GM18502 (cell line): ENCODE data around the gene VTI1A.
A peak's percentile ranks its signal among the peaks of the same experiment; 100 is the strongest.
"Not testable (repeated sequence)": the region's sequence is repeated elsewhere in the genome, so short reads cannot be mapped to it uniquely, and the experiment has no call there.

Experiments
- ATAC-seq: cut with Tn5 transposase; IDR thresholded peaks from one replicate; pipeline ENCODE4 v1.9.1; 2021; ENCODE audit warnings: mild to moderate bottlenecking; ENCODE audit not compliant: unreplicated experiment, poor library complexity

VTI1A gene

GRCh38 chr10:112706577-112706976 lies 259.6 kb downstream of the VTI1A start:
- no peak for ATAC-seq

DNA sequence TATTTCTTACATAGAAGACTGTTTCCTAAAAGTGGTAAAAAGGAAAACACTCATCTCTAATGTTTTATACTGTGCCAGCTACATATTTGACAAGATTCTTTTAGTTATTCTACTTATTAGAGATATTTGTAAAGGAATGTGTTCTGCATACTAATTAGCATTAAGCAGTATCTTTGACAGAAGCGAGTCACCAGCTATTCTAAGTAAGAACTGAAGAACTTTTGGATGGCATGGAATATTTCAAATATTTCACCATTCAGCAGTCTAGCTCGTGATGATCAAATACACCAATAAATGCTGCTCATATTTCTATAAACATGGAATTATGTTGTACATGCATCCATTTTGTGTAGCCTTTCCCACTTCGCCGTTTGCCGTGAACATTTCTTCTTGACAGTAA lies 261.4 kb downstream of the VTI1A start:
- no peak for ATAC-seq

GRCh38 chr10:112710528-112710927 lies 263.5 kb downstream of the VTI1A start:
- ATAC-seq, result no peak

DNA sequence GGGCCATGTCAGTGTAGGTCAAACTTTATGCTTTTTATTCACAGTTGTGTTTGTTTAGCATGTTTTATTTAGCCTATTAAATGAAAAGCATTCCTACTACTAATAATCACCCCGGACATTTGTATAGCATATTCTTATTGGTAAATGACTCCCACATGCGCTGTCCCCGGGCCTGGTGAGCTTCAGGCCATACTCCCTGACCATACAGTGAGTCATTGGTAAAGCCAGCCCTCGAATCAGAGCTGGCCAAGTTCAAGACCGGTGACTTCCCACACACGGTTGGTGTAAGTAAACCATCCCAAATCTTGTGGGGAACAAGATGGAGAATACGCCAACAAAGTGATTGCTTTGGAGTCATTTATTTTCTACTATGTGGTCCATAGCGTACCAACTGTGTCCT lies 264.4 kb downstream of the VTI1A start:
- no peak for ATAC-seq

DNA sequence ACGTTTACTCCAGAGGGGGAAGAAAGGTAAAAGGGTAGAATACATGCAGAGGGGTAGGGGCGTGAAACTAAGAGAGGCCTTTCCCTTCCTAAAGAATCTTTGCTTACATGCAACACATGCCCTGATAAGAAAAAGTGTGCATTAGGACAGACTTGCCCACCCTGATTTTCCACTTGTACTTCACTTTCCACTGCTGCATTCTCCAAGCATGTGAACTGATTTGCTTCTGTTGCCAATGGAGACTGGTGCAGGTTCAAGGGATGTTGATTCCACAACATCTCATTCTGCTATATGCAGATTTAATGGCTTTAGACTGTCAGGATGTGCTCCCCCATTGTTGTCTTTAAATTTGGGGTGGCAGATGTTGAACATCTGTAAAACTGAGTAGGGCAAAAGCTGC lies 265.5 kb downstream of the VTI1A start:
- ATAC-seq, result no peak

DNA sequence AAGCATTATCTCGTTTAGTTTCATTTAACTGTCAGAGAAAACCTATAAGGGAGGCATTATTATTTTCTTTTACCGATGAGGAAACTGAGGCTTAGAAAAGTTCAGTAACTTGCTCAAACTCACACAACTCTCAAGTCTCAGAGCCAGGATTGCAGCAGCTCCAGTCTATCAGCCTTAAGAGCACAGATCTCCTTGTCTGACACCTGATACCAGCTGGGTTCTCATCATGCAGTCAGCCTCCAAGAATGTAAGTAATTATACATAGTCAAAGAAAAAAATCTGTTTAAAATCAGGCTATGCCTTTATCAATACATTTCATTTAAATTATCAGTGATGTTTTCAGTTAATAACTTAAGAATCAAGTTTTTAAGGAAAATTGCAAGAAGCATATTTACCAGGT lies 266.4 kb downstream of the VTI1A start:
- no peak for ATAC-seq

DNA sequence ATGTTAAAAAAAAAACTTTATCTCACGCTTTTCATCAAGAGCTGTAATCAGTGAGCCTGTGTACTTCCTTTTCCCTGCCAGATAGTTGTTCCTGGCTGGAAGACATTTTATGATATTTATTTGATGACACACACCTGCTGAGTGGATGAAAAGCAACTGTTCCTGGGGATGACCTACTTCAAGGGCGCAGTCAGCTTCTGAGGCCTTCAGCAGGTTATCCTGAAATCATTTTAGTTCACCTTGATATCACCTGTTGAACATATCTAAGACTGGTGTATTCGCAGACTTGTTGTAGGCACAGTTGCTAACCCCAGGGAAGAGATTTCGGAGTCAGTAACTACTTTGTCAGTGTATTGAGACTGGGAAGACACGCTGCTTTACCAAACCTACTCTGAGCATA lies 268.6 kb downstream of the VTI1A start:
- ATAC-seq, result no peak

DNA sequence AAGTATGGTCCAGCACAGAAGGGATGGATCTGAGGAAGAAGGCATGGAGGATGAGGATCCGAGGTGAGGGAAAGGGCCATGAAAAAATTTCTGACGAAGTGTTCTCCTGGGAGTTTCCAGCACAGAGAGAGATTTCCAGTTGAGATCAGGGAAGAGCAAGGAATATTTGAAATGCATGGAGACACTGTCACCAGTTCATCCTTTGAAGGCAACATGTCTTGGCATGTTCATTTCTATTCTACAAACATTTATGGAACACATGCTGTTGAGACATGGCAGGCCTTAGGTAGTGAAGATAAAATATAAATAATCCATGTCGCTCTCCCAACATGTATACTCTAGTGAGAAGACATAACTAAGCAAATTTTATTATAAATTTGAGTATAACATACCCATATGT lies 269.1 kb downstream of the VTI1A start:
- ATAC-seq, result no peak

GRCh38 chr10:112716924-112717413 lies 270.0 kb downstream of the VTI1A start:
- no peak for ATAC-seq

DNA sequence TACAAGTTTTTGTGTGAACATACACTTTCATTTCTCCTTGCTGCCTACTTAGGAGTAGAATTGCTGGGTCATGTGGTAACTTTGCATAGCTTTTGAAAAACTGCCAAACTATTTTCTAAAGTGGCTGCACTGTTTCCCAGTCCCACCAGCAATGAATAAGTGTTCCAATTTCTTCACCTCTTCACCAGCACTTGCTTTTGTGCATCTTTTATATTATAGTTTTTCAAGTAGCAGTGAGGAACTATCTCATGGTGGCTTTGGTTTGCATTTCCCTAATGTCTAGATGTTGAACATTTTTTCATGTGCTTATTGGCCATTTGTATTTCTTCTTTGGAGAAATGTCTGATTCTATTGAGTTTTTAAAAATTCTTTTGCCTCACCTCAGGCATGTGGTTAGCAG lies 273.2 kb downstream of the VTI1A start:
- no peak for ATAC-seq

DNA sequence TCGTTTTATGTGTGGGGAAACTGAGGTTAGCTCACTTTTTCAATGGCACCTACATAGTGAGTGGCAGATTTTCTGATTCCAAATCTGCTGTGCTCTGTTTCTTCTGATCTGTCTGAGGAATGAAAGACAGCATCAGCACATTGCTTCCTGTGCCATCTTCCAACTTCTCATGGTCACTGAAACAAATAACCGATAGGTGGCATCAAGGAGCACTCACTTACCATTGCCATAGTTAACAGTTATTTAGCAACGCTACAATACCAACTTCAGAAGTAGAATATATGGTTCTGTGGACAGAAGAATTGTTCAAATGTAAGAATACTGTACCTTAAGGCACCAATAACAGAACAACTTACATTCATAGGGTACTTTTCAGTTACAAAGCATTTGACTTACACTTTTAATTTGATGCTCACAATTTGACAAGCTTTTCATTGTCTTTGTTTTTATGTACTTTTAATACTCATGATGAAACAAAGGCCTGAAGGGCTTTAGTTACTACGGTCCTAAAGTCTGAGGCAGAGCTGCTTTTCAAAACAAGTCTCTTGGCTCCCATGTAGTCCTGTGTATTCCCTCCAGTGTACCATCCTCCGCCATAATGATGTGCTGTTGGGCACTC lies 274.2 kb downstream of the VTI1A start:
- ATAC-seq, result peak; percentile 76

DNA sequence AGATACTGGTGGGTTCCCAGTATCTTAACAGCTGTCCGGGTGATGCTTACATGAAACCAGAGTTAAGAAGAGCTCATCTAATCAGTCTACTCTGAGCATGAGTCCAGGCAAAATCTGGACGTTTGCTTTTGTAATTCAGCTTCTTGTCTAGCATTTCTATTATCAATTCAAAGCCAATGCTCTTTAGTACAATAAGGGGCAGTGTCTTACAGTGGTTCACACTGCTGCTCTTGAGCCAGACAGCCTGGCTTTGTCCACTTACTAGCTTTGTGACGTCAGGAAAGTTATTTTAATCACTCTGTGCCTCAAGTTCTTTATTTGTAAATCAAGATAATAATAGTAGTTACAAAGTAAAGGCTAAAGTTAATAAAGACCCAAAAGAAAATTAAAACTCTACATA lies 275.7 kb downstream of the VTI1A start:
- ATAC-seq, result no peak

DNA sequence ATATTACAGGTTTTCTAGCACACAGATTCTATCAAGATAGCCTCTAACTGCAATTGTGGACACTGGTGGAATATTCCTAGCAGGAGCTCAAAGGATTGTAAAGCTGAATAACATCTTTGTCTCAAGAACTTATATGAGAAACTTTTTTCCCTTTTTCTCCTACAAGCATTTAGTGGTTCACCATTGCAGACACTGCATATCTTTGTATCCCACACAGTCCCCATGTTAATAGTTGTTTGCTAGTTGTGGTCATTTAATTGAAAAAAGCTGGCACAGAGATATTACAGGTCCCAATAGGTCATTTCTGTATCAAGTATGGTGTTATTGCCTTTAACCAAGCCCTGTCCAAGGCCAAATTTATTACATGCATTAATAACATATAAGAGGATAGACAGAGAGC lies 276.9 kb downstream of the VTI1A start:
- ATAC-seq, result no peak

GRCh38 chr10:112724404-112724991 lies 277.5 kb downstream of the VTI1A start:
- no peak for ATAC-seq

GRCh38 chr10:112728118-112728883 lies 281.3 kb downstream of the VTI1A start:
- ATAC-seq, result no peak

DNA sequence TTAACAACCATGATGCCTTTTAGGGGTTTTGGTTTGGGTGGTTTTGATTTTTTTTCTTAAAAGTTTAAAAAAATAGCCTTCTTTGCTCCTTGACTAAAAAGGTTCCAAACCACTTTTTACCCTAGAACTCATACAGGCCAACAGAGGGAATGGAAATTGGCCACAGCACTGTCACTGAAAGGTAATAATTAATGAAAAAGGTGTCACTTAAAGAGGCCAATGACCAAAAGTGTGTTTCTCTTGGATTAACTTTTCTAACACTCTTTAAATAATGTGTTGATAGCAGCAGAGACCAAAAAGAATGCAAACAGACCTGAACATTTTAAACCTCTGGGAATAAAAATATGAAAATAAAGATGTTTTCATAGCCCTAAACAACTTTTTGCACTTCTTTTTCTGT lies 282.0 kb downstream of the VTI1A start:
- no peak for ATAC-seq

DNA sequence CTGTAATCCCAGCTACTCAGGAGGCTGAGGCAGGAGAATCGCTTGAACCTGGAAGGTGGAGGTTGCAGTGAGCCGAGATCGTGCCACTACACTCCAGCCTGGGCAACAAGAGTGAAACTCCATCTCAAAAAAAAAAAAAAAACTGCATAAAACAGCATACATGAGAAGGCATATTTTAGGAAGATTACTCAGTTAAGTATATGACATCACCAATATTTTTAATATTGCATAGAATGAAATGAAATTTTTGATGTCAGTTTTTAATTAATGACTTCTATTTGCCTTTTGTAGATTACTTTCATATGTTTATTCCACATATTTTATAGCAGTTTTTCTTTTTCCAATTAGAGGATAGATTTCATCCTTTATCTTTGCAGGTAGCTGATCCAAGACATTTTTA lies 284.4 kb downstream of the VTI1A start:
- not testable (repeated sequence) for ATAC-seq

DNA sequence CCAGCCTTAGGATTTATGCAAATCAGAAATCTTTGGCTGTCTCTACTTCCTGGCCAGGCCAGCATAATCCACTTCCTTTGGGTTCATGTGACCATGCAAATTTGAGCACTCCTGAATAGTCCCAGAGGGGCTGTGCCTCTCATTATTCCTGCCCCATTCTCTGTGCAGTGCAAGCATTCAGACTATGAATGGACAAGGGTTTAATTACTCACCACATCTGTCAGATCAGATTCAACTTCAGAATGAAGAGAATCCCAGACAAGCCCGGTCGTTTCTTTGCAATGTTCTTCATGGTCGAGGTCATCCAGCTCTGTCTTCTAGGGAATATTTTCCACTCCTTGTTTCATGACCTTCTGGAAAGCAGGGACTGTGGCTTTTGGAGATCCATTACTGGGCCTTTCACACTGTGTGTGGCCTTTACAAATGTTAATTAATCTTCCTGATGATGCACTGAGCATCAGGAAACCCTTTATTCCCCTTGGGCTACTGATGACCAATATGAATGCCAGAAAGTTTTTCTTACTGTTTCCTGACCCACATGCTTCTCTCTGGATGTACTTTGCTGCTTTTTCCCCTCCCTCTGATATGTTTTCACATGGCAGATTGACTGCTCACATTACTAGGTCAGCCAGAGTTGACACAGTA lies 285.4 kb downstream of the VTI1A start:
- ATAC-seq, result no peak

DNA sequence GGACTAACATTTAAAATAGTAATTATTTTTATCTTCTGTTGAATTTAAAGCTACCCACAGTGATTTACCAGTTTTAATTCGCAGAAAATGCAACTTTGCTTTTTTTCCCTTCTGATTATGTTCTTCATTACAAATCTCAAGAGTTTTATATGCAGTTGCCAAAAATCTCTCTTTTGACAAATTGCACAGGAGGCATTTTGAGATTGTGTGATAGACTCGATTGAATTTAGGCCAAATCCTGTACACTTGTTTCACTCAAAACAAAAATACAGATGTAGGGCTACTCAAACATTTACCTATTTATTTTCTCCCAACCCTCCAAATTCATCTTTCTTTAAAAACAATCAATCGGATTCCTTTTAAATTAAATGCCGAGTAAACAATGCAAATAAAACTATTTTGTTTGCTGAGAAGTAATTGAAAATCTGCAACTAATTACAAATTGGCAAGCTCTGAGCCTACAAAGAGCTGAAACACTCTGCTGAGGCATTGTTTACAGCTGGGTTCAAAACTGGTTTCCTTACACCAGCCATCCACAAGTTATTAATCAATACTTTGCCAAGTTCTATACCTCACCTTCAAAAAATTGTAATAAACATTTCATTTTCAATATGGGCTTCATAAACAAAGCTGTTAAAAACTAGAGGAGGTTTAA lies 288.2 kb downstream of the VTI1A start:
- no peak for ATAC-seq
